COLO668 (cell line): ENCODE measurements around the gene HOXA10.

ENCODE experiments used
- DNase-seq: peaks from one replicate; lab custom pipeline; 2025; ENCODE audit not compliant: unreplicated experiment; lab: John Stamatoyannopoulos, UW

The HOXA10 gene

DNA sequence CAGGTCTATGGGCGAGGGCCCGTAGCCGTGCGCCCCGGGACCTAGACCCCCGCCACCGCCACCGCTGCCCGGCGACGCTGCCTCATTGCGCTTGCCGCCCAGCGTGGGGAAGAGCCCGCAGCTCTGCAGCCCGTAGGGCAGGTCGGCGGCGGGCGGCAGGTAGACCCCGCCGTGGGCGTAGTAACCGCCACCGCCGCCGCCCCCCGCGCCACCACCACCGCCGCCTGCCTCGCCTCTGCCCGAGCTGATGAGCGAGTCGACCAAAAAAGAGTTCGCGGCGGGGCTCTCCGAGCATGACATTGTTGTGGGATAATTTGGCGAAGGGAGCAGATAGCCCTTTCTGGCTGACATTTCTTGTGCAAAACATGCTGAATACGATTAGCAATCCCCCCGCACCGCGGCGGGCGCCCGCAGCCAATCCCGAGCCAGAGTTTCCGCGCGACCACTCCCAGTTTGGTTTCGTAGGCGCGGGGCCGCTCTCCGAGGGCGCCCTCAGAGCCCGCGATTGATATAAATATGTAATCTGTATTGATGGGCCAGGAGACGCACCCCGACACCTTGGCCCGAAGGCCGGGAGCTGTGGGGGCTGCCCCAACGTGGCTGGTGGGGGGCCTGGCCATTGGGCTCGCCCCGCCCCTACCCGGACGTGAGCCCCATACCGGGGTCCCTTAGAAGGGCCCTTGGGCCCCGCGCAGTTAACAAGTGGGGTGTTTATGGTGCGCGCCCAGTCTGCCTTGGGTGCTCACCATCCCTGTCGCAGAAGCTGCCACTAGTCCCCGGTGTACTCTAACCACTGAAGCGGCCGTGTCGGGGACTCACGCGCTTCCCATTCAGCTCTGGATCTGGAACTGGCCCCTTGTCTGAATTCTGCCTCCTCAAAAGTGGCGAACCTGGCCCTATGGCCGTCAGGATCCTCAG, at the start of gene HOXA10:
Gene HOXA10 (minus strand): TSS at position 365 of the 918 bp plus-strand sequence. CDS start 14 bp downstream, at position 351.
- peak; percentile 84 for DNase-seq

DNA sequence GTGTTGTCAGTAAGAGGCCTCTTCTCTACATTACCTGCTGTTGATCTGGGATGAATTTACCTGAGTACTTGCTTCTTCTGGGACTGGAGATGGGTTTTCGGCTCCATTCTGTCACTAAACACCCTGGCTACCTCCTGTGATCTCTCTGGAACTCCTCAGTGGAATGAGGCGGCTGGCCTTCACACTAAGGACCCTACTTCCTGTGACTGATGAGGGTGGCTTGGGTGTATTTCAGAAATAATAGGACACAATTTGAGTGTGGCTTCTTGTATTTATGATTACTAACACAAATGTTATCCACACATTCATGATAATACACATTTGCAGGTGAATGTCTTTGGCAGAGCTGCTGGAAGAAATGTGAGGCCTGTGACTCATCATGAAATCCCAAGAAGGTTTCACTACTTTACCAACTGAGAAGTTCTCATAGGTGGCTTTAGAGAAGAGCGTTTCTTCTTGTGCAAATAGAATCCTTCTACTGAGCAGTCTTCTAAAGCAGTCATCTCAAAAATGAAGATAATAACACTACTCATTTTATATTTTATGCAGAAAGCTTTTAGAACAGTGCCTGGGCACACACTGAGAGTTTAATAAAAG, 47.2 kb upstream of the HOXA10 start:
- no peak for DNase-seq

DNA sequence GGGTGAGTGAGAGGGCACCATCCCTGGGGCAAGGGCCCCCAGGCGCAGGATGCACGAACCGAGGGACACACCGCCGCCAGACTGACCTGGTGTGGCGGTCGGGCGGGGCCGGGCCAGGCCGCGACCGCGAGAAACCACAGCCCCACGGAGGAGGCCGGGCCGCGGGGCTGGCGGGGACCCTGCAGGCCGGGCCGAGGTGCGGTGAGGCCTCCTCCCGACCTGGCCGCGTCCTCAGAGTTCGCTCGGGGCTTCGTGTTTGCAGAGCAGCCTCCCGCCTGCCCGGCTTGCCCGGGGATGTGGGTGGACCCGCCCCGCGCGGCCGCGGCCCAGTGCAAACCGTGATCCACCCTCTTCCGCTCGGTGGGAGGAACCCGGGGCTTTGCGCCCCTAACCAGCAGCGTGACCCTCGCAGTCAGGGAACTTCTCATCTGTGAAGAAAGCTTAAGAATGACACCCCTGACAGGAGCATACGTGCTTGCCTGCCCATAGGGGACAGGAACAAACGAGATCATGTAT, 46.4 kb upstream of the HOXA10 start:
- no peak for DNase-seq

DNA sequence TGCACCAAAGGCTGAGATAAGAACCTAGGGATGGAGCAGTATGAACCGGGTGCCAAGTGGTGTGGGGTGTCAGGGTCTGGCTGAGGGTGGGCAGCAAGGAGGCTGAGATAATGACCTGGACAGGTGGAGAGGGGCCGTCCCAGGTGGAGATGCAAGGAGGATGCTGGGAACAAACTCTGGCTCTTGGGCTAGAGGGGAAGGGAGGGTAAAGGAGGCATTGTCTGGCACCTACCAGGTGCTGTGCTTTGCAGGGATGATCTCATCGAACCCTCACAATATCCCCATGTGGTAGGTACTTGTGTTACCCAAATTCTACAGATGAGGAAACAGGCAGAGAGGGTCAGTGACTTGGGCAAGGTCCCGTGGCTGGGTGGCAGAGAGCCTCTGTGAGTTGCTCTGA, 45.7 kb upstream of the HOXA10 start:
- DNase-seq, result no peak

DNA sequence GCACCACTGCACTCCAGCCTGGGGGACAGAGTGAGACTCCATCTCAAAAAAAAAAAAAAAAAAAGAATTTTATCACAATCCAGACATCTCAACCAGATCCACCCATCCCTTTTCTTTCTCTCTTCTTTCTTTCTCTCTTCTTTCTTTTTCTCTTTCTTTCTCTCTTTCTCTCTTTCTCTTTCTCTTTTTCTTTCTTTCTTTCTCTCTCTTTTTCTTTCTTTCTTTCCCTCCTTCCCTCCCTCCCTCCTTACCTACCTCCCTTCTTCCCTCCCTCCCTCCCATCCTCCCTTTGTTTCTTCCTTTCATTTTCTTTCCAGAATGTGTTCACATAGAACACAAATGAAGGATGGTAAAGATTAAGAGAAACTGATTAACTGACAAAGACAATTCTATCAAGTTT, 43.8 kb upstream of the HOXA10 start:
- no peak for DNase-seq

DNA sequence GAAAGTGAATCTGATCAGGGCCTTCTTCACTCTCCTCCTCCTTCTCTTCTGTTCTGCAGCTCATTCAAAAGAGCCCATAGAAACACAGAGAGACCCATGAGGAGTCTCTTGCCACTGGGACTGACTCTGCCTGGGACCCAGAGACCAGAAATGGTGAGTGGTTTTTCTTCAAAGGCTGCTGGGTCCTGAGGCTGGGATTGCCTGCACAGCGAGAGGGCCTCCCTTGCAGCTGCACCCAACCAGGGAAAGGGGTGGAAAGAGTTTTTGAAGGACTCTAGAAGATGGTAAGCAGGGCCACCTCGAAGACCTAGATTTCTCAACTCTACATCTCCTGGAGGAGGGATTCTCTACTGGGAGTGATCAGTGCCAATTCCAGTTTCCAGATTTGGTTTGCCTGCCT, 41.2 kb upstream of the HOXA10 start:
- no peak for DNase-seq

DNA sequence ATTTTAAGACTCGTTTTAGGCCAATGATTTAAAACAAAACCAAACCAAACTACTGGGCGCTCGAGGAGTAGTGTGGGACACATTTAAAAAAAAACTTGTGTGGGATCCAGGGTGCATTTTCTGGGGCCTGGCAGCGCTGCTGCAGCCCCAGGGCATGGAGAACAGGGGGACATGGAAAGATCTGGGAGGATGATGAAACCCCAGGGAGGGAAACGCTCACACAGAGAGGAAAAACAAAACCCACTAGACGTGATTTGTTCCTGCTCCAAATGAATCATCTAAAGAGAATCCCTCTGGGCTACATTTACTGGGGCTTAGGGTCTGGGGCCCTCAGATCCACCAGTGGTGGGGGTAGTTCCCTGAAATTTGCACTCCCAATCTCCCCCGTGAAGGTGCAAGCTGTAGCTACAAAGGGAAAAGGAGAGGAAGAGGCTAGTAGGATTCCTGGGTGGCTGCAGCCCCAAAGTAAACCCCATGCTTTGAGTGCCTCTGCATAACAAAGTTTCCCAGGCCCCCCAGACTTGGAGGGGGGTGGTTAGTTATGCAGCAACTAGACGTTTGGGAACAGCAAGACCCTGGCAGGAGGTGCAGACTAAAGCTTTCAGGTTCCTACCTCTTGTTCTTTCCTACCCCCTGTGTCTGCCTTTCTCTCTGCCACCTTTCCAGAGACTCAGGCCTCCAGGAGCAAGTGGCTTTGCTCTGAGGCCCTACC, 40.3 kb upstream of the HOXA10 start:
- no peak for DNase-seq

DNA sequence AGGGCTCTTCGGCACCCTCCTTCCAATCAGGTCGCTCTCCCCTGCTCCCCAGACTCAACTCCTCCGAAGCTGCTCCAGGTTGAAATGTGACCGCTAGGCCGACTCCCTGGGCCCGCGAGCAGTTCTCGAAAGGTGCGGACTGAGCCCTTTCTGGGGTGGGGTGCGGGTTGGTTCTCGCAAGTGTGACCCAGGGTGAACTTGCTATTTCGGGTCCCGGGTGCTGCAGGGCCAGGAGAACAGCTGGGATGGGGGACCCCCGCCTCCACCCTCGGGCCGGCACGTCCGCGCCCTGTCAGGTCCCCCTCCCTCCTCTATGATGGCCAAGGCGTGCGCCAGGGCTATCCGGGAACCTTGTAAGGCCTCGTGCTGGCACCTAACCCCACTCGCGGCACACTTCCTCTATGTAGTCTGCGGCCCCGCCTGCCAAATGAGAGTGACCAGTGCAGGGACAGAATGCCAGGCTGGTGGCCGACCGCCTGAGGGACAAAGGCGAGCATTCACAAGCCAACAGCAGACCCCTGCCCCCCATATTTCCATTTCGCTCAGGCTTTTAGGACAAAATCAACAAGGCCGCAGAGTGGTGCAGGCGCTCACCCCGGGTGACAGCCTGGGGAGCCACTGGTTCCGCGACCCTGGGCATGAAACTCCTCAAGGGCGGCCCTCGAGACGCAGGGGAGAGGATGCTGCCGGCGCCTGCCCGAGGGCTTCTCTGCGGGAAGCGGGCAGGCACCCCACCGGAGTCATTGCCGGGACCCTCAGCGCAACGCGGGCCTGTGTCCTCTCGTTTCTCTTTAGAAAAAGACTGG, 39.5 kb upstream of the HOXA10 start:
- no peak for DNase-seq

DNA sequence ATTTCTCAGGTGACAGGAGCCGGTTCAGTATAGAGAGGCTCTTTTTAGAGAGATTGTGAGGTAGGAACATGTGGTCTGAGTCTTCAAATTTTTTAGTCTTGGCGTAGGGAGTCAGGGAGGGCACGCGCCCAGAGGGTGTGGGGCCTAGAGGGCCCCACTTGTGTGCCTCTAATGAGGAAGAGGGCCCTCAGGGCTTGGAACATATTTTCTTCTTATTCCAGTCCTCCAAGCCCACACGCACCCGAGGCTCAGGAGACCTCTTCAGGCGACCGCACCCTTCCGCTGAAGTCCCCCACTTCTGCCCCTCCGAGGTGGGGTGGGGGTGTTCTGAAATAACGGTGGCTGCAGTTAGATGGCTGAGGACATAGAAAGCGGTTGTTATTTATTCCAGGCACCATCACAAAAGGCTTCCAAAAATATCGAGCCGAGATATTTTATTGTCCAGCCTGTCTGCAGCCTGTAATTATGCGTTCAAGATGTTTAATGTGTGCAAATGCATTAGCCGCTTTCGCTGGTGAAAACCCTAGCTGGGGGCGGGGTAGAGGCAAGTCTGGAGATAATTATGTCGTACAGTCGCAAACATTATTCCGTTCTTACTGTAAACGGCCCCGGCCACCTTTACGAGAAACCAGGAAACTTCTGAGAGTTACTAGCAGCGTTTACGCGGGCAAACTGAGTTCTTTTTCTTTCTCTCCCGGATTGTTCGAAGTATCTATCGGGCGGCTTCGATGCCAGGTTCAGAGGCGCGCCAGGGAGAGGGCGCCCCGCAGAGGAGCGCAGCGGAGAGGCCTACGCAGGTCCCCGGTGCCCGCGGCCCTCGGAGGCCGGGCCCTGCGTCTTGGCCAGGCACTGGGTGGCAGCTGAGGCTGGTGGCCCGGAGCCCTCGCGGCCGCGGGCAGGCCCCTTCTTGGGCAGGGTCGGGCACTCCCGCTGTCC, 38.6 kb upstream of the HOXA10 start:
- no peak for DNase-seq

DNA sequence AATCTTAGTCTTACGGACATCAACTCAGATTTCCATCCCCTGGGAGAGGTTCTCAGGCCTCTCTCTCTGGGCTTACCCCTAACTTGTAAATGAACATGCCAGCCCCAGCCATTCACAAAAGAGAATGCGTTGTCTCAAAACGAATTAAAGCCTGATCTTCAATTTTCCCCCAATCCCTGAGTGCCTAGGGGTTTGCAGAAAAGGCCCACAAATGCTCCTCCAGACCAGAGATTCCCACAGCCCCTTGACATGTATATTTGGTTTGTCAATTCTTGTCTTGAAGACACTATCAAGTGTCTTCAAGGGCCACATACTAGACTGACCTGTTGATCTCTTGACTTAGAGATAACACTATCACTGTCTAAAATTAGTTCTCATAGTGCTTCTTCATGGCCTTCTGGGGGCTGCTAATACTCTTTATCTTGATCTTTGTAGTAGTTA, 37.7 kb upstream of the HOXA10 start:
- no peak for DNase-seq

DNA sequence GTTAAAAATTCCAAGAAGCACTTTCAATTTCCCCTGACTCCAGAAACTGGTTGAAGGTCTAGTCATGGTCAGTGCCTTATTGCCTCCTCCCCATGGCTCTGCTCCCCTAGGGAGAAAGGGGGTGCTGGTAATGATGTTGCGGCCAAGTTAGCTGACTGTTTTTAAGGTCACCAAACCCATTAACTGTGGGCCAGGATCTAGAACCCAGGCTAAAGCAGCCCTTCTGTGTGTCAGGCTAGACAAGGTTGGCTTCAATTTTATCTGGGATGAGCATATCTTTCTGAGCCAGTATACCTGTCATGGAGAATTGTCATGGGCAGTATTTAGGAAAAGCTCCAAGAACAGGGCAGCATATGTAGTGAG, 36.9 kb upstream of the HOXA10 start:
- no peak for DNase-seq

DNA sequence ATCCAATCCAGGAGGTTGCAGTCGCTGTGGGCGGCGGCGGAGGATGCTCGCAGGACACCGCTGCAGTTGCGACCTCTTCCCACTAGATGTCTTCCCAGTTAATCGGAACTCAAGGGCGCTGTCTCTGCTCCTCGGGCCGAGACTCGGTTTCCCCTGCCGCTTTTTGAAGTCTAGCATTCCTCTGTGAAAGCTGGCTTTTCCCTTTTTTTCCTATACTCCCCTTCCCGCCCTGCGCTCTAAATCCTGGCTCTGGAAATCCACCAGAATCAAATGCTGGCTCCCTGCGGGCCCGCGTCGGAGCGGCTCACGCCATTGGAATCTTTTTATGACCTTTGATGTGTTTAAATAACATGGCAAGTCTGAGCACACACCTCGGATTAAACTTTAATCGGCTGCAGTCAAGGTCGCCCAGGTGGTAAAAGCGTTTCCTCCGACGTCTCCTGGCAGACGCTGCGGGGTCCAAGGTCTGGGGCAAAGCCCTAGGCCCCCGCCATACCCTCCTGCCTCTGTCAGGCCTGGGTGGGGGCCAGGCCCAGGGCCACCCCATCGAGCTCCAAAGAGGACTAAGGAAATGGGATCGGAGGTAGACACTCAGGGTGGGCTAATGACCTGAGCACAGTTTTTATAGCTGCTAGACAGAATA, 36.4 kb upstream of the HOXA10 start:
- peak; percentile 58 for DNase-seq

DNA sequence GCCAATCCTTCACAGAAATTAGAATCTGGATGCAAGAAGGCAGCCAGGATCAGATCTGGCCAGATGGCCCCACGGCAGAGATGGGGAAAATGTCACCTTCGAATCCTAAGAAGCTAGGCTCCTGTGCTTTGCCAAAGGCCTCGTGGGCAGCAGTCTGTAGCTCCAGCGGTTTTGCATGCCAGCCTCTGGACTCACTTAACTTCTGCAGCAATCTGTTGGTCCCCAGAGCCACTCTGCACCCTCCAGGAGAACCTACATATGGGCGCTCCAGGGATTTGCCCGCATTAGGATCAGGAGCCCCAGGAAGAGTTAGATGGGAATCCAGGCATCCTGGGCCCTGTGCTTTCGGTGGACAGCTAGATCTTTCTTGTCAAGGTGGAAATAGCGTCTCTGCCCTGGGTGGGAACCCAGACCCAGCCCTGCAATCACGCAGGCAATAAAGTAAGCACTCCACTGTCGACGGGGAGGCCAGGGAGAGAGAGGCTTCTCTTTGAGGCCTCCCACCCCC, 35.9 kb upstream of the HOXA10 start:
- DNase-seq, result no peak

DNA sequence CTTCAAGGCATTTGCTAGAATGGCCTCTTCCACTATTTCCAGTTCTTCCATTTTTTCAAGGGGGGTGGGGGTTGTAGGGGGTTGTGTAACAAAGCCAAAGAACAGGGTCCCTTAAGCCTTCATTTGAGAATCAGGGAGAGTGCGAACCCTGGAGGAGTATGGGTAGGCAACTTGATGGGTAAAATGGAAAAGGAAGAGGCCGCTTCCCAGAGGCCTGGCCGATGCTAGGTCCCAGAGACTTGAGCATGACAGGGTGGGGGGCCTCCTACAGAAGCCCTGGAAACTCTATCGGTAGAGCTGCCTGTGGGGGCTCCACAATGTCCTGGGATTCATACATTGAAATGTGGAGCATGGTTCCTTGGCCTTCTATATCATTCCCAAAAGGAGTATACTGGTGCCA, 34.9 kb upstream of the HOXA10 start:
- DNase-seq, result no peak

DNA sequence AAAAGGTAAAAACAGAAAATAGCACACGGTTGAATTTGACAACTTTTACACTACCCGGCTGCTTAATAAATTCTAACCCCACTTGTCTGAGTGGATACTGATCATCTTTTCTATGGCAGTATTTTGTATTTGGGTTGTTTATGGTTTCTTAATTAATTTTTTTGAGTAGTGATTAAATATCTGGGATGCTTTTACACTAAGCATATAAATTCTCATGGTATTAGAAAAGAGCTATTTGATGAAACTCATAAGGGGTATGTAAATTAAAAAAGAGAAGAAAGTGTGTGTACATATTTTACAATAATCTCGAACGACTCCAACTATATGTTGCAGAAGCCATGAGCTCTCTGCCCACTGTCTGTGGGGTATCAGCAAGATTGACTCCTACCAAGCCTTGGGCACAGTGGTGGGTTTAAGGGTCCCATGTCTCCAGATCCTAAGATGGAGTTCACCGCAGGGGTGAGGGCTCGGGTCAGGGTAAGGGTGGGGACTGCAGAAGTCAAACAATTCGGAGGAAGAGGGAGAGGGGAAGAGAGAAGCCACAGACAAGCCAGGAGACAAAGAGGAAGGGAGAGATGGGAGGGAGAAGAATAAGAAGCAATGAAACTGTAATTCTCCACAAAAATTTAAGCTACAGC, 33.3 kb upstream of the HOXA10 start:
- no peak for DNase-seq

DNA sequence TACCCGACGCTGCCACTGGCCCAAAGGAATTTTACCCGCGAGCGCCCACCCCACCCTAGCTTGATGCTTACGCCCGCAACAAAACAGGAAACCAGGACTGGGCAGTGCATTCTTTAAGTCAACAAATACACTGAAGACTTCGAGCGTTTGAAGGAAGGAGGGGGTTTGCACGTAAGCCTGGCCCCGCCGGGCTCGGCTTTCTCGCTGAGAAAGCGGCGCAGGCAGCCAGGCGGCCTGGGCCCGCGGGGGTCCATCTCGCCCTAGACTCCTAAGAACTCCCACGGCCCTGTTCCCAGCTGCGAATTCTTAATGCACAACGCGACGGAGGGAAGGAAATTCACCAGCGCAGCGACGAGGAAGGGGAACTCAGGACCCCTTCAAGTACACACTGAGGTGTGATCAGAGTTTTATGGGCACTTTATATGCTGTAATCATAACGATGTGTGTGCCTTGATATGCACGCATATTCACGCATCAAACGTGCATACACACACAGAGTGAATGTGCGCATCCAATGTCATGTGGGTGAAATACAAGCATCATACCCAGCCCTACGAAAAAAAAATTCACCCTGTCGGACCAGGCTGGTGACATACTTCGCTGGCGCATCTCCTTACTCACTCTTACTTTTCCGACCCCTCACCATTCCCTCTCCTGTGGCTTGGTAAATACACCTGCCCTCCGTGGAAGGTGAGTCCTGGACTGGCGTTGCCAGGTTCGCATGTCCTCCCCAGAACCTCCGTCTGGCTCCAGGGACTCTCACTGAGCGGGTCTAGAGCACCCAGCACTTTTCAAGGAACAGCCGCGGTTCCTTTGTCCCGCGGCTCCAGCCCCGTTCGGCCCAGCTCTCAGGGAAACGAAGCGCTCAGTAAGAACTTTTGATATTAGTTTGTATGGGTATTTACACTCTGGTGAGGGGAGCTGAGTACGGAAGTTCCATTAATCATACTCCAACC, 31.5 kb upstream of the HOXA10 start:
- no peak for DNase-seq

DNA sequence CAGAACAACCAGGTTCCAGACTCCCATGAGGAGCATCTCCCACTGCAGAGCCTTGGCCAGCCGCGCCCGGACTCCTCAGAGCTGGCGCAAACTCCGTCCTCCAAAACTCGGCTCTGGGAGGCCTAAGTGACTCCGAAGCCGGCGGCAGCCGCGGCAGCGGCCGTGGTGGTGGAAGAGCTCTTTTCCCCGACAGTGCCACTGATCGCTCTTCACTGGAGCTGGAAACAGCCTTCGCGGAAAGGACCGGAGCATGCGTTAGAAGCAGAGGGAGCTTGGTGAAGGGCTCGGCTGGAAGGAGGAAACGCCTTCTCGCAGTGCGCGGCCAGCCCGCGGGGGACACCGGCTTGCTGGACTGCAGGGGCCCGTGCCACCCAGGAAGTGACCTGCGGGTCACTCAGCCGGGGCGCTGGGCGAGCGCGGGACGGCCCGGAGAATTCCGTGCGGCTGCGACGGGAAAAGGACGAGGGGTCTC, 30.8 kb upstream of the HOXA10 start:
- no peak for DNase-seq
